ENCODE data around the gene ERBB4.

DNA sequence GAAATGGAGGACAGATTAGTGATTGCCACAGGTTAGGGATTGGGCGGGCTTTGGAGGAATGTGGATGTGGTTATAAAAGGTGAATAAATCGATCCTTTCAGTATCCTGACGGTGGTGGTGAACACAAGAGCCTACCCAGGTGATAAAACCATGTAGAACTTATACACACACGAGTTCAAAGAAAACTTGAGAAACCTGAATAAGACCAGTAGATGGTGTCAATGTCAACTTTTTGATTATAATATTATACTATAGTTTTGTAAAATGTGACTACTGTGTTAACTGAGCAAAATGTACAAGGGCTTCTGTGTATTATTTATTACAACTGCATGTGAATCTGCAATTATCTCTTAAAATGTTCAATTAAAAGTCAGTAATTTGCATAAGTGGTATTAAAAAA, 136.3 kb downstream of the ERBB4 start:
- TF ChIP-seq, protein P1, sequence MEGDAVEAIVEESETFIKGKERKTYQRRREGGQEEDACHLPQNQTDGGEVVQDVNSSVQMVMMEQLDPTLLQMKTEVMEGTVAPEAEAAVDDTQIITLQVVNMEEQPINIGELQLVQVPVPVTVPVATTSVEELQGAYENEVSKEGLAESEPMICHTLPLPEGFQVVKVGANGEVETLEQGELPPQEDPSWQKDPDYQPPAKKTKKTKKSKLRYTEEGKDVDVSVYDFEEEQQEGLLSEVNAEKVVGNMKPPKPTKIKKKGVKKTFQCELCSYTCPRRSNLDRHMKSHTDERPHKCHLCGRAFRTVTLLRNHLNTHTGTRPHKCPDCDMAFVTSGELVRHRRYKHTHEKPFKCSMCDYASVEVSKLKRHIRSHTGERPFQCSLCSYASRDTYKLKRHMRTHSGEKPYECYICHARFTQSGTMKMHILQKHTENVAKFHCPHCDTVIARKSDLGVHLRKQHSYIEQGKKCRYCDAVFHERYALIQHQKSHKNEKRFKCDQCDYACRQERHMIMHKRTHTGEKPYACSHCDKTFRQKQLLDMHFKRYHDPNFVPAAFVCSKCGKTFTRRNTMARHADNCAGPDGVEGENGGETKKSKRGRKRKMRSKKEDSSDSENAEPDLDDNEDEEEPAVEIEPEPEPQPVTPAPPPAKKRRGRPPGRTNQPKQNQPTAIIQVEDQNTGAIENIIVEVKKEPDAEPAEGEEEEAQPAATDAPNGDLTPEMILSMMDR (IDR thresholded peaks at IDR 0.05; ENCODE audit: insufficient read depth, low read depth, low read length) = no peak
- no peak for TF ChIP-seq EZH2 (IDR thresholded peaks at IDR 0.05; ENCODE audit: insufficient read depth, low read length)

All from astrocyte (in vitro differentiated cells and primary cell).